Tibial nerve (tissue), 4 donors: ENCODE data around the gene RBP3. TPM values are rescaled to one million over a fixed set of nuclear protein-coding genes. Genes with fewer than 3 reads are reported as not detected.

ENCODE experiments used
- DNase-seq, 2 donors: peaks; one replicate each; pipeline ENCODE4 v3.0.0-alpha.2; 2019; ENCODE audit warnings: low spot score in 2 of 2
- H3K27ac ChIP-seq, 4 donors: fragments of 200-600 bp; sonication (generic) in 3 of 4; one replicate each; pipeline ENCODE4 v1.5.1; 2017 to 2019; ENCODE audit warnings: mild to moderate bottlenecking in 1 of 4
- H3K27me3 ChIP-seq, 2 donors: fragments of 200-600 bp; sonication (generic) in 1 of 2; one replicate each; pipeline versions ENCODE4 v1.5.1 to v1.6.0; 2017 to 2019
- H3K36me3 ChIP-seq, 3 donors: fragments of 200-600 bp; sonication (generic); one replicate each; pipeline ENCODE4 v1.5.1; 2018 to 2019
- H3K4me1 ChIP-seq, 4 donors: fragments of 200-600 bp; sonication (generic) in 3 of 4; one replicate each; pipeline ENCODE4 v1.5.1; 2017 to 2019
- H3K4me3 ChIP-seq, 4 donors: fragments of 200-600 bp; sonication (generic) in 3 of 4; one replicate each; pipeline ENCODE4 v1.5.1; 2017 to 2019; ENCODE audit warnings: mild to moderate bottlenecking in 1 of 4, moderate library complexity in 1 of 4
- H3K9me3 ChIP-seq, 4 donors: fragments of 200-600 bp; sonication (generic) in 3 of 4; one replicate each; pipeline ENCODE4 v1.5.1; 2017 to 2019
- CTCF ChIP-seq, 5 experiments: fragments of 200-600 bp in 3 of 5; fragments of 450-650 bp in 2 of 5; sonication (generic) in 3 of 5; IDR thresholded peaks; one replicate each; pipeline ENCODE4 v1.5.1; 2016 to 2019; ENCODE audit warnings: antibody characterized with exemption in 5 of 5, mild to moderate bottlenecking in 3 of 5, moderate library complexity in 2 of 5
- EP300 ChIP-seq, 2 donors: sonication (generic); formaldehyde crosslinking; IDR thresholded peaks; one replicate each; pipeline ENCODE4 v1.6.1; 2017; ENCODE audit warnings: antibody characterized with exemption in 2 of 2, mild to moderate bottlenecking in 1 of 2
- POLR2A ChIP-seq, 2 donors: fragments of 450-650 bp; IDR thresholded peaks; one replicate each; pipeline ENCODE4 v1.6.1; 2017; ENCODE audit warnings: antibody characterized with exemption in 2 of 2, mild to moderate bottlenecking in 2 of 2, moderate library complexity in 2 of 2
- WGBS, 2 donors: methylation state at CpG; one replicate each; pipeline ENCODE4 v1.1.5; 2018; 5-methylcytosine and 5-hydroxymethylcytosine counted together
- total RNA-seq, 4 donors: library from RNA; depleted of rRNA; stranded (reverse); fragments of >200 nt; gene quantifications; one replicate each; pipeline ENCODE4 v1.1.0, GENCODE V29; 2016

The RBP3 gene
- total RNA-seq, 4 donors from 2014 or later: not detected

DNA sequence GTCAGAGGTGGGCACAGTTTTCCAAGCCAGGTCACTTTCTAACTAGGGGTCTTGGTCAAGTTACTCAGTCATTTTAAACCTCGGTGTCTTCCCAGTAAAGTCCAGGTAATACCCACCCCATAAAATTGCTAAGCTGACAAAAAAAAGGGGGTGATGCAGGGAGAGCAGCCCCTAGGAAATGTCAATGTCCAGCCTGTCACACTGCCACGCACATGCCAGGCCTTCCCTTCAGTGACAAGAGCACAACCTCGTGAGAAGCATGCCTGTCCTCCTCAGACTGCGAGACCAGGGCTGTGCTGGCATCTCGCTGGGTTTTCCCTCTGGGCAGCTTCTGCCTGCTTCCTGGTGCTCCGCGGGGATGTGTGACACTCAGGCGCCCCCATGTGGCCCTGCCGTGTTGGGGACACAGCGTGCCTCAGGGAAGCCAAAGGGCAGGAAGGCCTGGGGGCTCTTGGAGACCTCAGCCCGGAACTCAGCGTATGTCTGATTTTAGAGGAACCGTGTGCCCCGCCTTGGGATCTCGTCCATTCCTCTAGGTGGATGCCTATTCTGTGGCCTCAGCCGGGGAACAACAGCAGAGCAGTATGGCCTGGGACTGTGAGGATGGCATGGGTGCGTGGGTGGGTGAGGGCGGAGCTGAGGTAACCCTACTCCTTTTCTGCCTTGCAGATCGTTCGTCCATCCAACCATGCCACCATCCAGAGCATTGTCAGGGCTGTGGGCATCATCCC is 36.1 kb upstream of the RBP3 start:
- Histone ChIP-seq H3K9me3 (no peaks in the 10 kb centered on the region), H3K27ac (no peak overlapping the region), H3K4me1 (peaks cover 0 to 10% (median 0%) of the 10 kb centered on the region in 4 donors), H3K36me3 (peaks cover 0 to 6% (median 0%) of the 10 kb centered on the region in 3 donors), H3K4me3 (no peak overlapping the region), H3K27me3 (no peaks in the 10 kb centered on the region)
- no peak for TF ChIP-seq EP300 (IDR thresholded peaks at IDR 0.05)
- no peak for TF ChIP-seq POLR2A (IDR thresholded peaks at IDR 0.05)
- peak; percentile 64 to 91 (median 81) for TF ChIP-seq CTCF (IDR thresholded peaks at IDR 0.05)
- WGBS, 2 donors: 23 to 54% methylated on average over 11 to 18 of the region's 20 CpGs
- peak; percentile 66 to 81 for DNase-seq

DNA sequence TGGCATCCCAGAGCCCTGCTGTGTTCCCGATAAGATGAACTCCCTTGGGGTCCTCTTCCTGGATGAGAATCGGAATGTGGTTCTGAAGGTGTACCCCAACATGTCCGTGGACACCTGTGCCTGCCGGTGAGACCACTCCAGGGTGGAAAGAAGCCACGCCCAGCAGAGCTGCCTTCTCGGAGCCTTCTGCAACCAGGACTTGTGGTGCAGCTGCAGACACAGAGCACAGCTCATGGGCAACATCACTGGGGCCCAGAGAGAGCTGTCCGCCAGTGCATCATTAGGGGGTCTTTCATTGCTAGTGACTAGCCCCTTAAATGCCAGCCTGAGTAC is 35.5 kb upstream of the RBP3 start:
- WGBS, 2 donors: 73 to 87% methylated on average over 5 to 7 of the region's 7 CpGs
- H3K27me3 ChIP-seq: no peaks in the 10 kb centered on the region
- H3K36me3 ChIP-seq: peaks cover 0 to 6% (median 0%) of the 10 kb centered on the region in 3 donors
- H3K27ac ChIP-seq: no peak overlapping the region
- peaks cover 0 to 10% (median 0%) of the 10 kb centered on the region in 4 donors for H3K4me1 ChIP-seq
- H3K9me3 ChIP-seq: no peaks in the 10 kb centered on the region
- TF ChIP-seq EP300 (IDR thresholded peaks at IDR 0.05): no peak
- TF ChIP-seq POLR2A (IDR thresholded peaks at IDR 0.05): no peak
- TF ChIP-seq CTCF (IDR thresholded peaks at IDR 0.05): no peak
- H3K4me3 ChIP-seq: no peak overlapping the region
- no peak for DNase-seq

- WGBS, 2 donors: 86 to 89% methylated on average over 8 to 9 of the region's 9 CpGs
Observed at GRCh38 chr10:47314416-47314970, 33.7 kb upstream of the RBP3 start.

GRCh38 chr10:47315421-47315820 is 32.7 kb upstream of the RBP3 start:
- Histone ChIP-seq H3K4me1 (peaks cover 0 to 10% (median 0%) of the 10 kb centered on the region in 4 donors), H3K27me3 (no peaks in the 10 kb centered on the region), H3K36me3 (no peaks in the 10 kb centered on the region), H3K27ac (no peak overlapping the region), H3K4me3 (no peak overlapping the region), H3K9me3 (no peaks in the 10 kb centered on the region)
- DNase-seq: no peak
- 90 to 92% methylated on average over 2 of the region's 2 CpGs for WGBS, 2 donors
- no peak for TF ChIP-seq POLR2A (IDR thresholded peaks at IDR 0.05)
- TF ChIP-seq EP300 (IDR thresholded peaks at IDR 0.05): no peak
- TF ChIP-seq CTCF (IDR thresholded peaks at IDR 0.05): no peak

More at GRCh38 chr10:47314416-47314970, 33.7 kb upstream of the RBP3 start:
- Histone ChIP-seq H3K9me3 (no peaks in the 10 kb centered on the region), H3K27ac (no peak overlapping the region), H3K27me3 (no peaks in the 10 kb centered on the region), H3K4me1 (peaks cover 0 to 10% (median 0%) of the 10 kb centered on the region in 4 donors), H3K4me3 (no peak overlapping the region), H3K36me3 (peaks cover 0 to 6% (median 0%) of the 10 kb centered on the region in 3 donors)
- DNase-seq: no peak
- no peak for TF ChIP-seq POLR2A (IDR thresholded peaks at IDR 0.05)
- TF ChIP-seq CTCF (IDR thresholded peaks at IDR 0.05): no peak
- TF ChIP-seq EP300 (IDR thresholded peaks at IDR 0.05): no peak

- Histone ChIP-seq H3K27me3 (no peaks in the 10 kb centered on the region), H3K4me1 (peaks cover 0 to 10% (median 0%) of the 10 kb centered on the region in 4 donors), H3K4me3 (no peak overlapping the region), H3K36me3 (no peaks in the 10 kb centered on the region), H3K9me3 (no peaks in the 10 kb centered on the region), H3K27ac (no peak overlapping the region)
- no peak for TF ChIP-seq POLR2A (IDR thresholded peaks at IDR 0.05)
- no peak for TF ChIP-seq EP300 (IDR thresholded peaks at IDR 0.05)
- no peak for TF ChIP-seq CTCF (IDR thresholded peaks at IDR 0.05)
- DNase-seq: no peak
- WGBS, 2 donors: 82 to 83% methylated on average over 5 of the region's 5 CpGs
Observed at GRCh38 chr10:47316131-47316530, 32.0 kb upstream of the RBP3 start.
